ENCODE data around the gene MAP4K1. TPM values are rescaled to one million over a fixed set of nuclear protein-coding genes. Genes with fewer than 3 reads are reported as not detected.

The MAP4K1 gene
- total RNA-seq, 4 donors from 2014 or later: 2.3 to 7.1 (median 5.1) TPM

DNA sequence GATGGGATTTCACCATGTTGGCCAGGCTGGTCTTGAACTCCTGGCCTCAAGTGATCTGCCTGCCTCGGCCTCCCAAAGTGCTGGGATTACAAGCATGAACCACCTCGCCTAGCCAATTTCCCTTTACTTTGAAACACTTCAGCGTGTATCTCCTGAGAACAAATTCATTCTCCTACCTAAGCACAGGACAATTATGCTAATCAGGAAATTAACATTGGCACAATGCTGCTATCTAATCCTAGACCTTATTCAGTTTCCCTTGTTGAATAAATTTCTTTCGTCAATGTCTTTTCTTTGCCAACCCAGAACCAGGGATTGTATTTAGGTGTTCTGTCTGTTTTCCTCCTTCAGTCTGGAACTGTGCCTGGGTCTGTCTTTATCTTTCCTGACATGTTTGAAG is 67.8 kb downstream of the MAP4K1 start:
- TF ChIP-seq, protein P1, sequence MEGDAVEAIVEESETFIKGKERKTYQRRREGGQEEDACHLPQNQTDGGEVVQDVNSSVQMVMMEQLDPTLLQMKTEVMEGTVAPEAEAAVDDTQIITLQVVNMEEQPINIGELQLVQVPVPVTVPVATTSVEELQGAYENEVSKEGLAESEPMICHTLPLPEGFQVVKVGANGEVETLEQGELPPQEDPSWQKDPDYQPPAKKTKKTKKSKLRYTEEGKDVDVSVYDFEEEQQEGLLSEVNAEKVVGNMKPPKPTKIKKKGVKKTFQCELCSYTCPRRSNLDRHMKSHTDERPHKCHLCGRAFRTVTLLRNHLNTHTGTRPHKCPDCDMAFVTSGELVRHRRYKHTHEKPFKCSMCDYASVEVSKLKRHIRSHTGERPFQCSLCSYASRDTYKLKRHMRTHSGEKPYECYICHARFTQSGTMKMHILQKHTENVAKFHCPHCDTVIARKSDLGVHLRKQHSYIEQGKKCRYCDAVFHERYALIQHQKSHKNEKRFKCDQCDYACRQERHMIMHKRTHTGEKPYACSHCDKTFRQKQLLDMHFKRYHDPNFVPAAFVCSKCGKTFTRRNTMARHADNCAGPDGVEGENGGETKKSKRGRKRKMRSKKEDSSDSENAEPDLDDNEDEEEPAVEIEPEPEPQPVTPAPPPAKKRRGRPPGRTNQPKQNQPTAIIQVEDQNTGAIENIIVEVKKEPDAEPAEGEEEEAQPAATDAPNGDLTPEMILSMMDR (IDR thresholded peaks at IDR 0.05; ENCODE audit: low read depth): no peak

DNA sequence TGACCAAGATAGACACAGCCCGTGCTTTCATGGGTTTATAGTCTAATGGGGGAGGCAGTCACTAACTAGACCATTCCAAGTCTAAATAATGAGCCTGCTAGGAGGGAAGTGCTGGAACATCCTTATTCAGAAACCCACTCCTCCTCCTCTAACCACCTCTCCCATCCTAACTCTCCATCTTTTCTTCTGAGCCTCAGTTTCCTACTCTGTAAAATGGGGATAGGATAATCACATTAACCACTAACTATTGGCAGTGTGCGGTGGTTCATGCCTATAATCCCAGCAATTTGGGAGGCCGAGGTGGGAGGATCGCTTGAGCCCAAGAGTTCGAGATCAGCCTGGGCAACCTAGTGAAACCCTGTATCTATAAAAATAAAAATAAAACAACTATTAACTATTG is 68.7 kb downstream of the MAP4K1 start:
- TF ChIP-seq, protein P1 (IDR thresholded peaks at IDR 0.05; ENCODE audit: low read depth): no peak

DNA sequence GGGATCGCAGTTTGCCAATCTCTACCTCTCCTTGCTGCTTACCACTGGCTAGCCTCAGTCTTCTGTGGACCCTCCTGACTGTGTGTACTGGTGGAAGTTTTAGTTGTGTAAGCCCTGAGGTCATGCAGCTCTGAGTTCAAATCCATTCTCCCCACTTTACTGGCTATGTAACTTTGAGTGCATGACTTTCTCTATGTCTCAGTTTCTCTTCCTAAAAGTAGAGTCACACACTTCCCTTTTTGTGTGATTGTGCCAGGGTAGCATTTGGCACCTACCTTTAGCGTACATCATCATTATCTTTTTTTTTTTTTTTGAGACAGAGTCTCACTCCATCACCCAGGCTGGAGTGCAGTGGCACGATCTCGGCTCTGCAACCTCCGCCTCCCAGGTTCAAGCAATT is 70.3 kb downstream of the MAP4K1 start:
- TF ChIP-seq, protein P1 (IDR thresholded peaks at IDR 0.05; ENCODE audit: low read depth): no peak

DNA sequence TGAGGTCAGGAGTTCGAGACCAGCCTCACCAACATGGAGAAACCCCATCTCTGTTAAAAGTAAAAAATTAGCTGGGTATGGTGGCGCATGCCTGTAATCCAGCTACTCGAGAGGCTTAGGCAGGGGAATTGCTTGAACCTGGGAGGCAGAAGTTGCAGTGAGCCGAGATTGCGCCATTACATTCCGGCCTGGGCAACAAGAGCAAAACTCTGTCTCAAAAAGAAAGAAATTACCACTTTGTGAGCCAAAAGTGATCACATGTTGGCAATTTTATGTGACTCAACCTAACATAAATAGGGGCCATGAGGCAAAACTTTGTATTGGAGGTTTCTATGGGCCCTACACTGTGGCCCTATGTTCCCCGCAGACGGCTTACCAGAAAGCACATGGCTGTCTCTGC is 72.2 kb downstream of the MAP4K1 start:
- TF ChIP-seq, protein P1 (IDR thresholded peaks at IDR 0.05; ENCODE audit: low read depth): no peak

DNA sequence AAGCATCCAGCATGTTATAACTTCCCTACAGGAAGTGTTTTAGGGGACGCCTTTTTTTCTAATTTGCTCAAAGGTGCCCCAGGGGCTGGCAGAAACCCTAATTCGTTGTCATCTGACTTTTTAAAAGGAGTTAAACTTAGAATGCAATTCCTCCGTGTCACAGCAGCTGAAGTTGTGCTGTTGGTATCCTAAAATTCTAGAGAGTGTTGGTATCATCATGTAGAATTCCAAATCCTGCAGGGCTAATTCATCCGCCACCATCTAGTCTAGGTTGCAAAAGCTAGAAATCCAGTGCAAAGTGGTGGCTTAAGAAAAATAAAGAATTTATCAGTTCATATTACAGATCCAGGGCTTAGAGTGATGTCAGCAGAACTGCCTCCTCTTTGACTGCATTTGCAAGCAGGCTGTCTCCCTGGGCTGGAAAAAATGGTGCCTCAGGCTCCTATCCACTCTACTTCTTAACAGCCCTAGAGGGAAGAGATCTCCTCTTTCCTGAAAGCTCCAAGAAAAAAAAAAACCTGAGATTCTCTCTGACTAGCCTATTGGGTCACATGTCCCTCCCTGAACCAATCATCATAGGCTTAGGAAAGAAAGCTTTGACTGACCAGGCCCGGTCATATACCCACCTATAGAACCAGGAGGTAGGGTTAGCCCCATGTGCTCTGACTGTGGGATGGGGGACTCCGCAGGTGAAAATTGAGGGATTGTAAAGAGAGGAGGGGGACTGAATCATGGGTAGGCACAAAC is 73.0 kb downstream of the MAP4K1 start:
- TF ChIP-seq, protein P1 (IDR thresholded peaks at IDR 0.05; ENCODE audit: low read depth): no peak

DNA sequence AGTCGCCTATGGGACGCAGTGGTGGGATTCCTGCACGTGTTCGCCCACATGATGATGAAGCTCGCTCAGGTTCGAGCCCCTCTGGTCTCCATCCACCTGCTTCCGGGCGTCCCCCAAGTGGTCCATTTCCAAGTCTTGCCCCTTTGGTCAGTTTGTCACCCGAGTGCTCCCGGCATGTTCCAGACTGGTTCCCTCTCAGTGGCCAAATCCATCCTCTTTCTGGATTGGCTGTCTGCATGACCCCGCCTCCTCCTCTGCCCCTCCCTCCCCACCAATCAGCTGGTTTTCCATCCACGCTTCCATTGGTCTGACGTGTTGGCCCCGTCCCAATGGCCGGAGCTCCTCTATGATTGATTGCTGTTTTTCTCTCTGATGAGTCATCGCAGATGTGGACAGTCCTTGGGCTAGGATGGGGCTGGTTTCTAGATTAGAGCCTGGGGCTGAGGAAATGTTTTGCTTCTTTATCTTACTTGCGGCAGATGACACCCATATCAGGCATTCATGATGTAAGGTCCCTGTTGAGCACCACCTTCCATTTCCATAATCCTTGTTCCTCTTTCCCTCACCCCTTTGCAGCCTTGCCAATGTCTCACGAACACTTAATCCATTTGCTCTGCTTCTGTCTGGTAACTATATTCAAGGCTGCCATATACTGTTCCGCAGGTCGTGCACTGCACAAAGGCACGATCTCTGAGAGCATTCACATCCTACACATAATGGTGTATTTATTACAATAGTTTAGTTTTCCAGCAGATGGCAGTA is 73.8 kb downstream of the MAP4K1 start:
- TF ChIP-seq, protein P1 (IDR thresholded peaks at IDR 0.05; ENCODE audit: low read depth): no peak

DNA sequence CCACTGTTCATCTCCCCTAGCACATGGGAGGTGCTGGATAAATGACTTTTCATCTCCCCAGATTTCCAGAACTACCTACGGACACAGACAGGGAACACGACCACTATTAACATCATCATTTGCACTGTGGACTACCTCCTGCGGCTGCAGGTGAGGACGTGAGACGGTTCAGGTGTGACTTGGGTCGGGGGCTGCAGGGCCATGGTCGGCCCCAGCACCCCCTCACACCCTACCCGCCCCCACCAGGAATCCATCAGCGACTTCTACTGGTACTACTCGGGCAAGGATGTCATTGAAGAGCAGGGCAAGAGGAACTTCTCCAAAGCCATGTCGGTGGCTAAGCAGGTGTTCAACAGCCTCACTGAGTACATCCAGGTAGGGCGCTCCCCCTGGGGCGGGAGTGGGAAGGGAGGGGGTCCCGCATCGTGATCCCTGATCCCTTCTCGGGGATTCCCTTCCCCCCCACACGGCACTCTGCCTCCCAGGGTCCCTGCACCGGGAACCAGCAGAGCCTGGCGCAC is 74.4 kb downstream of the MAP4K1 start:
- TF ChIP-seq, protein P1 (IDR thresholded peaks at IDR 0.05; ENCODE audit: low read depth): no peak

Measured in subcutaneous adipose tissue (tissue), 4 donors.